Measurements from ENCODE around the gene USB1. TPM values are rescaled to one million over a fixed set of nuclear protein-coding genes. Genes with fewer than 3 reads are reported as not detected.

USB1 gene
- total RNA-seq, 1 experiment from 2014 or later: 18.7 TPM

DNA sequence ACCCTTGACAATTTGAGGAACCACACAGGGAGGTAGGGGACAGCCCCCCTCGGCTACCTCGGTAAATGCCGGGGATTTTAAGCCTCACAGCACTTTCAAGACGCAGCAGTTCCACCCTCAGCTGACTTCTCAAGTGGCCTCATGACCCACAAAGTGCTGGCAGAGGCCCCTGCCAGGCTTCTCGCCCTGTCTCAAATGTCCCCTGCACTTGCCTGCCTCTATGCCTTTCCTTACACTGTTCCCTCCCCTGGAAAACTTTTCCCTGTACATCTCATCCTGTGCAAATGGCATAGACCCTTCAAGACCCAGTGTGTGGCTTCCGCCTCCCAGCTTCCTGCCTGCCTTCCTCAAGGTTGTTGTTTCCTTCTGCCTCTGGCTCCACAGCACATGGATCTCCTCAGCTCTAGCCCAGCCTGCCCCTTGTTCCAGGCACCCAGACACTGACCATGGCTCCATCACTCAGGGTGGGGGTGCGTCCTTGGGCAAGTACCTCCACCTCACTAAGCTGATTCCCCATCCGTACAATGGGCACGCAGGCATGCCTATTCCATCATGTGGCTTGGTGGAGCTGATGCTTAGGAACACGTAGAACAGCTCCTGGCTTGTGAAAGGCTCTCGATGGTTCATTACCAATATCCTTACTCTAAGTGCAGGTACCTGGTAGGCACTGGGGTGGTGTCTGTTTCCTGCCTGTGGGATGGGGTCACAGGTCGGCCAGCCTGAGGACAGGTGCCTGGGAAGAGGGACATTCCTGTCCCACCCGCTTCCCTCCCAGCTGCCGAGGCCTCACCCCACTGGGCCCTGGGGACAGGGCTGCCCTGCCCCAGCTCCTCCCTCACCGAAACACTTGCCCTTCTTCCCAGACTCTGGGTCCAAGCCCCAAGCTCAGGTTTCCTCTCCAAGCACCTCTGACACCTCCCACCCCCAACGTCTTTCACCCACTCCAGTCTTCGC lies 48.3 kb downstream of the USB1 start:
- H3K9ac ChIP-seq (ENCODE audit: low read length): no peak overlapping the region
- H3F3A ChIP-seq (ENCODE audit: low read length, unreplicated experiment): no peaks in the 10 kb centered on the region
- no peak for ATAC-seq
- H4K20me1 ChIP-seq (ENCODE audit: low read length): no peaks in the 10 kb centered on the region
- H3K9me2 ChIP-seq (replicated peaks; ENCODE audit: low read length): no peaks in the 10 kb centered on the region
- H3K4me1 ChIP-seq (ENCODE audit: insufficient read depth, low read length): no peaks in the 10 kb centered on the region
- DNase-seq: no peak
- H3K27me3 ChIP-seq (ENCODE audit: low read length): no peaks in the 10 kb centered on the region
- ChIA-PET POLR2A (ENCODE audit: unreplicated experiment) (no interaction called here), CTCF (no interaction called here)
- no TSS peak for BruUV-seq (replicated peaks)
- H2AFZ ChIP-seq (ENCODE audit: low read length): no peak overlapping the region
- H3K79me2 ChIP-seq (ENCODE audit: low read length): no peaks in the 10 kb centered on the region
- H3K9me3 ChIP-seq (ENCODE audit: low read length): no peaks in the 10 kb centered on the region
- intact Hi-C loops (cut with micrococcal nuclease): no loop called here
- H3K27ac ChIP-seq (ENCODE audit: low read length): no peak overlapping the region
- TF ChIP-seq, protein P1, sequence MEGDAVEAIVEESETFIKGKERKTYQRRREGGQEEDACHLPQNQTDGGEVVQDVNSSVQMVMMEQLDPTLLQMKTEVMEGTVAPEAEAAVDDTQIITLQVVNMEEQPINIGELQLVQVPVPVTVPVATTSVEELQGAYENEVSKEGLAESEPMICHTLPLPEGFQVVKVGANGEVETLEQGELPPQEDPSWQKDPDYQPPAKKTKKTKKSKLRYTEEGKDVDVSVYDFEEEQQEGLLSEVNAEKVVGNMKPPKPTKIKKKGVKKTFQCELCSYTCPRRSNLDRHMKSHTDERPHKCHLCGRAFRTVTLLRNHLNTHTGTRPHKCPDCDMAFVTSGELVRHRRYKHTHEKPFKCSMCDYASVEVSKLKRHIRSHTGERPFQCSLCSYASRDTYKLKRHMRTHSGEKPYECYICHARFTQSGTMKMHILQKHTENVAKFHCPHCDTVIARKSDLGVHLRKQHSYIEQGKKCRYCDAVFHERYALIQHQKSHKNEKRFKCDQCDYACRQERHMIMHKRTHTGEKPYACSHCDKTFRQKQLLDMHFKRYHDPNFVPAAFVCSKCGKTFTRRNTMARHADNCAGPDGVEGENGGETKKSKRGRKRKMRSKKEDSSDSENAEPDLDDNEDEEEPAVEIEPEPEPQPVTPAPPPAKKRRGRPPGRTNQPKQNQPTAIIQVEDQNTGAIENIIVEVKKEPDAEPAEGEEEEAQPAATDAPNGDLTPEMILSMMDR (conservative IDR thresholded peaks at IDR 0.05; ENCODE audit: low read depth, low read length): no peak
- no peaks in the 10 kb centered on the region for H3K36me3 ChIP-seq (ENCODE audit: low read depth, low read length)
- no peak overlapping the region for H3K4me3 ChIP-seq (ENCODE audit: low read length)
- no peak overlapping the region for H3K4me2 ChIP-seq (ENCODE audit: low read length)

DNA sequence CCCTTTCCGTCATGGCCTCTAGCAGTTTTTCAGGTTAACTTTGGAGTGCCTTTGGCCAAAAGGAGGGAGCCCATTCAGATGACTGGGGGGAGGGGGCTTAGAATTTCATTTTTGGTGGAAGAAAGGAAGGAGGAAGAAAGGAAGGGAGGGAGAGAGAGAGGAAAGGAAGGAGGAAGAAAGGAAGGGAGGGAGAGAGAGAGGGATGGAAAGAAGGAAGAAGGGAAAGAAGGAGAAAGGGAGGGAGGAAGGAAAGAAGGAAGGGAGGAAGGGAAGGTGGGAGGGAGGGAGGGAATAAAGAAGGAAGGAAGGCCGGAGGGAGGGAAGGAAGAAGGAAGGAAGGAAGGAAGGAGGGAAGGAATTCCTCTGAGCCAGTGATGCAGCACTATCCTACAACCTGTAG lies 50.1 kb downstream of the USB1 start:
- no peaks in the 10 kb centered on the region for H4K20me1 ChIP-seq (ENCODE audit: low read length)
- TF ChIP-seq, protein P1 (conservative IDR thresholded peaks at IDR 0.05; ENCODE audit: low read depth, low read length): no peak
- no peak for TF ChIP-seq EZH2phosphoT487 (IDR thresholded peaks at IDR 0.05; ENCODE audit: borderline replicate concordance, low read length)
- TF ChIP-seq EZH2 (IDR thresholded peaks at IDR 0.05; ENCODE audit: low read length, unreplicated experiment): no peak
- CTCF ChIA-PET: no interaction called here
- intact Hi-C loops (cut with micrococcal nuclease): no loop called here
- H2AFZ ChIP-seq (ENCODE audit: low read length): no peak overlapping the region
- no peak overlapping the region for H3K4me3 ChIP-seq (ENCODE audit: low read length)
- DNase-seq: no peak
- H3K27me3 ChIP-seq (ENCODE audit: low read length): no peaks in the 10 kb centered on the region
- H3F3A ChIP-seq (ENCODE audit: low read length, unreplicated experiment): no peaks in the 10 kb centered on the region
- no peak overlapping the region for H3K27ac ChIP-seq (ENCODE audit: low read length)
- POLR2A ChIA-PET (ENCODE audit: unreplicated experiment): no interaction called here
- H3K36me3 ChIP-seq (ENCODE audit: low read depth, low read length): no peaks in the 10 kb centered on the region
- H3K4me2 ChIP-seq (ENCODE audit: low read length): no peak overlapping the region
- no peaks in the 10 kb centered on the region for H3K9me3 ChIP-seq (ENCODE audit: low read length)
- H3K9me2 ChIP-seq (replicated peaks; ENCODE audit: low read length): no peaks in the 10 kb centered on the region
- ATAC-seq: no peak
- H3K4me1 ChIP-seq (ENCODE audit: insufficient read depth, low read length): no peaks in the 10 kb centered on the region
- BruUV-seq (replicated peaks): no TSS peak
- no peak overlapping the region for H3K9ac ChIP-seq (ENCODE audit: low read length)
- H3K79me2 ChIP-seq (ENCODE audit: low read length): no peaks in the 10 kb centered on the region

DNA sequence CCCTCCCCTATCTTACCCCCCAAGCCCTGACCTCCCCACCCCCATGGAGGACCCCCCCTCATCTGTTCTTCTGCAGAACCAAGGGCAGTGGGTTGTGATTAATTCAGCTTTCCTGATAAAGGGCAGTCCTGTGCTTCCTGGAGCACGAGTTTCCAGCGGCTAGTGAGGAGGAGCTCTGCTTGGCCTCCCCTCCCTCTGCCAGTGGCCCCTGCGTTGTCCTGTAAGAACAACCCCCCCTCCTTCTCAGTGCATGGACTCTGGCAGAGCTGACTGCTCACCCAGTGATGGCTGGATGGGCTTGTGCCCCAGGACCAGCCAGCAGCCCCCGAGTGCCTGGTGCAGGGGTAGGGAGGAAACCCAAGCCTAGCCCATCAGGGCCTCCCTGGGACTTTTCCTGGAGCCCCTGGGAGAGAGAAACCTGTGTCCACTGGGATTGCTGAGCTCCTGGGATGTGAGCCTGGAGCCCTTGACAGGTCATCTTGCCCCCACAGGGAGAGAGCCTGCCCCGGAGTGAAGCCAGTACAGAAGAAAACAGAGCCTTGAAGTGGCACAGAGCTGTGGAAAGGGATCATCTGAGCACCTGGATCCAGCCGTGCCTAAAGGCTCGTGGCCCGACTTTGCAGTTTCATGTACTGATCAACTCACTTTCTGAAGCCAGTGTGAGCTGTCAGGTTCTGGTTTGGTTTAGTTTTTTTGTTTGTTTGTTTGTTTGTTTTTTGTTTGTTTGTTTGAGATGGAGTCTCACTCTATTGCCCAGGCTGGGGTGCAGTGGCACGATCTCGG lies 50.8 kb downstream of the USB1 start:
- Histone ChIP-seq H3K27ac (ENCODE audit: low read length) (no peak overlapping the region), H2AFZ (ENCODE audit: low read length) (no peak overlapping the region), H3K4me2 (ENCODE audit: low read length) (no peak overlapping the region), H3K9me2 (replicated peaks; ENCODE audit: low read length) (no peaks in the 10 kb centered on the region), H3K36me3 (ENCODE audit: low read depth, low read length) (no peaks in the 10 kb centered on the region), H3F3A (ENCODE audit: low read length, unreplicated experiment) (no peaks in the 10 kb centered on the region), H3K4me1 (ENCODE audit: insufficient read depth, low read length) (no peaks in the 10 kb centered on the region), H3K79me2 (ENCODE audit: low read length) (no peaks in the 10 kb centered on the region), H3K27me3 (ENCODE audit: low read length) (no peaks in the 10 kb centered on the region), H3K9ac (ENCODE audit: low read length) (no peak overlapping the region), H3K4me3 (ENCODE audit: low read length) (no peak overlapping the region), H3K9me3 (ENCODE audit: low read length) (no peaks in the 10 kb centered on the region), H4K20me1 (ENCODE audit: low read length) (no peaks in the 10 kb centered on the region)
- ATAC-seq (no peak), DNase-seq (no peak)
- no TSS peak for BruUV-seq (replicated peaks)
- TF ChIP-seq EZH2 (IDR thresholded peaks at IDR 0.05; ENCODE audit: low read length, unreplicated experiment): no peak
- no peak for TF ChIP-seq EZH2phosphoT487 (IDR thresholded peaks at IDR 0.05; ENCODE audit: borderline replicate concordance, low read length)
- TF ChIP-seq, protein P1 (conservative IDR thresholded peaks at IDR 0.05; ENCODE audit: low read depth, low read length): no peak
- ChIA-PET POLR2A (ENCODE audit: unreplicated experiment) (no interaction called here), CTCF (no interaction called here)
- intact Hi-C loops (cut with micrococcal nuclease): no loop called here
